Dedifferentiated amniotic fluid mesenchymal stem cell (primary cell): ENCODE results near the gene TIMM23.
A peak's percentile ranks its signal among the peaks of the same experiment; 100 is the strongest.
"Not testable (repeated sequence)": the region's sequence is repeated elsewhere in the genome, so short reads cannot be mapped to it uniquely, and the experiment has no call there.

Experiments
- DNase-seq: peaks from one replicate; pipeline ENCODE4 v3.0.0-alpha.2; 2016; ENCODE audit errors: extremely low spot score

Gene TIMM23

GRCh38 chr10:46022978-46023702 lies 50.9 kb downstream of the TIMM23 start:
- peak; percentile 86 for DNase-seq

GRCh38 chr10:46024948-46025347 lies 52.7 kb downstream of the TIMM23 start:
- no peak for DNase-seq

- DNase-seq = no peak
Observed at GRCh38 chr10:46025406-46025805, 53.1 kb downstream of the TIMM23 start.

- no peak for DNase-seq
Observed at GRCh38 chr10:46026106-46026505, 53.8 kb downstream of the TIMM23 start.

- DNase-seq = peak; percentile 55
Observed at GRCh38 chr10:46028584-46029460, 56.5 kb downstream of the TIMM23 start.

GRCh38 chr10:46029461-46030030 lies 57.3 kb downstream of the TIMM23 start:
- no peak for DNase-seq

GRCh38 chr10:46030091-46030937 lies 58.0 kb downstream of the TIMM23 start, which contains the start of gene NCOA4:
Gene NCOA4 (minus strand): TSS chr10:46030623. CDS start chr10:46016680, 13,943 bp downstream.
- DNase-seq = peak; percentile 99

GRCh38 chr10:46031648-46032532 lies 59.6 kb downstream of the TIMM23 start:
- DNase-seq = no peak

GRCh38 chr10:46033602-46034011 lies 61.3 kb downstream of the TIMM23 start:
- peak; percentile 26 for DNase-seq

- DNase-seq = no peak
Observed at GRCh38 chr10:46035923-46036849, 63.9 kb downstream of the TIMM23 start.

GRCh38 chr10:46037107-46037825 lies 65.0 kb downstream of the TIMM23 start:
- DNase-seq = no peak

- no peak for DNase-seq
Observed at GRCh38 chr10:46040004-46040403, 67.7 kb downstream of the TIMM23 start.

GRCh38 chr10:46042527-46042926 lies 70.2 kb downstream of the TIMM23 start:
- DNase-seq = no peak

- no peak for DNase-seq
Observed at GRCh38 chr10:46046261-46046660, 74.0 kb downstream of the TIMM23 start, which contains the start of gene MSMB. Gene MSMB (minus strand): TSS chr10:46046269. CDS start chr10:46046237, 32 bp downstream.

GRCh38 chr10:46048152-46048551 lies 75.9 kb downstream of the TIMM23 start:
- DNase-seq = no peak

GRCh38 chr10:46049497-46049831 lies 77.2 kb downstream of the TIMM23 start:
- DNase-seq = not testable (repeated sequence)

- DNase-seq = no peak
Observed at GRCh38 chr10:46050941-46051623, 78.8 kb downstream of the TIMM23 start.
